HG03520 (cell line): ENCODE data around the gene CAMKMT.

Experiments used
- ATAC-seq: cut with Tn5 transposase; IDR thresholded peaks from one replicate; pipeline ENCODE4 v1.9.1; 2021; ENCODE audit warnings: mild to moderate bottlenecking, moderate library complexity; ENCODE audit not compliant: unreplicated experiment

Gene CAMKMT

DNA sequence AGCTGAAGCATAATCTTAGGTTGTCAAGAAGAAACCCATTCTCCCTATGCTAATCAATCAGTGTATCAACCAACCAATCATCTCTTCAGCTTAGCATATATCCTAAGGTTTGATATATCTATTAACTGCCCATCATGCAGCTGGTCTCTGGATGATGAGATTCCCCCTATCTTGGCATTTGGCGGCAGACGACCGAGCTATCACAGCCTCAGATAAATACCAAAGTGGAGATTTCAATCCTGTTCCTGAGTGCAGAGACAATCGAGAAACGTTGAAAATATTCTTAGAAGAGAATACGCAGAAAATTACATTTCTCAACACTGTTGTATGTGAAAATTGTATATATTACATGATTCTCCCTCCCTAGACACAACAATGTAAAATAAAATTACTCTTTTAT, 320.7 kb downstream of the CAMKMT start:
- ATAC-seq: no peak

DNA sequence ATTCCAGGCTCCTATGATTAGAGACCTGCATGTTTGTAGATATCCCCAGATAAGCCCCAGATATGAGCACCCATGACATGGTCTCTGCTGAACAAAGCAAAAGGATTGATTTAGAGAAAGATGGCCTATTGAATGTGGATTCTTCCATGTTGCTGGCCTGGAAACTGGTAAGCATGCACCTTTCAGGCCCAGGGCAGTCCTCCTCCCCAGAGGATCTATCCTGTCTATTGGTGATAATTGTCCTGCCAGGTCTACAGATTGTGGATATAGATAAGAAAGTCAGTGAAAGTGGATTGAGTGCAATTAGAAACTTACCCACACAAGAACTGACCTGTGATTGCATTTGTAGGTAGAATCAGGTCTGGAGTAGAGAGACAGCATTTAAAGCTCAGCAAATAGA, 322.8 kb downstream of the CAMKMT start:
- no peak for ATAC-seq

GRCh38 chr2:44686561-44686960, 324.8 kb downstream of the CAMKMT start:
- no peak for ATAC-seq

- no peak for ATAC-seq
Observed at GRCh38 chr2:44687686-44688455, 326.1 kb downstream of the CAMKMT start.

DNA sequence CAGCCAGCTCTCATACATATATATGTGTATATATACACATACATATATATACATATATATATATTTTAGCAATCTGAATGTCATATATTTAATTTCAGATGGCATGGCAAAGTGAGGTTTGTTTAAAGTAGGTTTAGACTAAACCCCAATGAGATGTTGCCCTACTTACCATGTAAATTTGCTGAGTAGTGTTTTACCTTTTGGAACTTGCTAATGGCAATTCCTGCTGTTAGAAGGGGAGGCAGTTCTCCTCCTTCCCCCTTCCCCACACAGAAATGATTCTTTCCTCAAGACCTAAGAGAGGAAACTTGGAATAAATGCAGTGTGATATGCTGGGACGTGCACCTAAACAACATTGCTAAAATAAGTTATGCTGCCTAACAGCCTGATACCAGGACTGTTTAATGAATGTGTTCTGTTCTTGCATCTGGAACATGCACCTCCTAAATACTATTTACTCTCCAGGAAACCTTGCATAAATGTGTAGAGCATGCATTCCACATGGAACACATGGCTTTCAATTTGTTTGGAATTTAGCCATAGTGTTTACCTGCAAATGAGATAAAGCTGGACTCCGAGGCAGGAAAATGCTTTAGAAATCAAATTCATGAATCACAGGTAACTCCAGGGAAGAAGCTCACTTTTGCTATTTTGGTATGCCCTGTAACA, 326.8 kb downstream of the CAMKMT start:
- ATAC-seq: no peak

DNA sequence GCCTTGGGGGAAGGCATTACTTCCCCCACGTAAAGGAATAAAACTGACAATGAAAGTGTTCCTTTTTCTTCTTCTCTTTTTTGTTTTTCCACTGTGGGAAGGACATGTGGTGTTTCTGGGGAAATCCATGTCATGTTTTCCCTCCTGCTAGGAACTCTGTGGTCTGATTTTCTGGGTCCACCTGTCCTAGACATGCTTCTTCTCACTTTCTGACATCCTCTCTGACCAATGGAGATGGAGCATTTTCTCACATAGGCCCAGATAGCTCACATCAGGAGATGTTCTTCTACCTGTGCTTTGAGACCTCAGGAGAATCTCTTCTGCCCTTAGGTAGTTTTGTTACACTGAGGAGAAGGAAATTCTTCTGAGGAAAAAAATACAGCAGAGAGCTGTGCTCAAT, 327.8 kb downstream of the CAMKMT start:
- ATAC-seq: no peak

- ATAC-seq: no peak
Observed at GRCh38 chr2:44691174-44691785, 329.5 kb downstream of the CAMKMT start.

GRCh38 chr2:44692821-44693220, 331.1 kb downstream of the CAMKMT start:
- ATAC-seq: no peak

DNA sequence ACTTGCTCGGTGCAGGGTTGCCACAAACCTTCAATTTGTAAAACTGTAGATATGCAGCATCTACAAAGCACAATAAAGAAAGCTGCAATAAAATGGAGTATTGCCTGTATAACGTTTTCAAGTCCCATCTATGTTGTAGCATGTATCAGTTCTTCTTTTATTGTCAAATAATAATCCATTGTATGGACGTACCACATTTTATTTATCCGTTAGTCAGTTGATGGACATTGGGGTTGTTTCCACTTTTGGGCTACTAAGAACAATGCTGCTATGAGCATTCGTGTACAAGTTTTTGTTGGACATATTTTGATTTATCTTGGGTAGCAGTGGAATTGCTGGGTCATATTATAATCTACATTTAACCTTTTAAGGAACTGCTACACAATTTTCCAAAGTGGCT, 339.1 kb downstream of the CAMKMT start:
- no peak for ATAC-seq

- ATAC-seq: no peak
Observed at GRCh38 chr2:44705356-44705755, 343.6 kb downstream of the CAMKMT start.

DNA sequence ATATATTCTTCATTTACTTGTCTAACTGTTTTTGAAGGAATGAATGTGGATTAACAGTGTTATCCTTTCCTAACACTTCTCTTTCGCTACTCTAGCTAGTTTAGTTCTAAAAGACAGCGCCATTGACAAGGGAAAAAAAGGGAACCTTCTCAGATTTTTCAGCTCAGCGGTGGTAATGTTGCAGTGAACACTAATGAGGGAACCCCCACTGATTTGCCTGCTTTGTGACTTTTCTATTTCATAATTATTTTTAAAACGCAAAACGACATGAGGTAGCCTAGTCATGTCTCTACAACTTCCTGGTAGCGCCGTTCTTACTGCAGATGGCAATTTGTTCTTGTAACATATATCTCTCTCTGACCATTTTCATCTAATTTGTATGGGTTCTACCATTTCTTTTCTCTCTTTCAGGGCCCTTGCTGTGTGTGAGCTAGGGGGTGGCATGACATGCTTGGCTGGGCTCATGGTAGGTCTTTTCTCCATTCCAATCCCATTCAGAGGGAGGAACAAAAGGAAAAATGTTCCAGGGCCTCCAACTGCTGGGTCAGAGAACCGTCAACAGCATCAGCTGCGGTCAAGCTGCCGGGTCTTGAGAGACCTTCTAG, 344.2 kb downstream of the CAMKMT start:
- no peak for ATAC-seq

GRCh38 chr2:44706681-44707553, 345.2 kb downstream of the CAMKMT start:
- no peak for ATAC-seq

DNA sequence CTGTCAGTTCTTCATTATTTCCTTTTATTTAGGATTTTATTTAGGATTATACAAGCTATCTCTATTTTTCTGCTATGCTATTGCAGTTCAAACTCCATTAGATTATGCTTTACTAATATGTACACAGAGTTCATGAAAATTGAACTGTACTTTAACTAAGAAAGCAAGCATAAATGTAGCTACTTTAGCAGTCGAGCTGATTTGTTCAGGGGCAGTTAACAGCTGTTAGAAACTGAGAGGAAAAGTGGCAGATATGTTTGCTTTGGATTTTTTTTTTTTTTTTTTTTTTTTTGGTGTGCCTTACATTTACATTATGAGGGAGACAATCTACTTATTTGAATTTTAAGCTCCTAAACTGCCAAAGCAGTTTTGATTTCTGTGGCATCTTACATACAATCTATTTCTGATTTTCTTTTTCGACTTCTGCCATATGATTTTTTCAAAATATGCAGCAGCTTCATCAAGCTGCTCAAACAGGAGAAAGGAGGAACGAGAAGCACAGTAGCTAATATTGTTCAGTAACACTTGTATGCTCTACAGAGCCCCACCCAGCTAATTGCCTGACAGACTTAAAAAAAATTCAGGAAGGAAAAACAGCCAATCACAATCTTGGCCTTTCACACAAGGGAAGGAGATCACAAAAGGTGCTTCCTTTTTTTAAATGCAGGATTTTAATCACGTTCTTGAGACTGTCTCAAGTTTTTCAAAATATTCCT, 346.4 kb downstream of the CAMKMT start:
- ATAC-seq: no peak

- ATAC-seq: no peak
Observed at GRCh38 chr2:44708661-44709000, 346.9 kb downstream of the CAMKMT start.

GRCh38 chr2:44713170-44713569, 351.4 kb downstream of the CAMKMT start:
- ATAC-seq: no peak

GRCh38 chr2:44715671-44716081, 353.9 kb downstream of the CAMKMT start:
- ATAC-seq: no peak

- no peak for ATAC-seq
Observed at GRCh38 chr2:44716131-44716530, 354.4 kb downstream of the CAMKMT start.

GRCh38 chr2:44718431-44718830, 356.7 kb downstream of the CAMKMT start:
- ATAC-seq: no peak

GRCh38 chr2:44719562-44719961, 357.8 kb downstream of the CAMKMT start:
- ATAC-seq: no peak

- no peak for ATAC-seq
Observed at GRCh38 chr2:44722026-44722625, 360.4 kb downstream of the CAMKMT start.
